Head of caudate nucleus (tissue), 42 donors: Measurements from ENCODE around the gene DACT3.

ENCODE experiments used
- DNase-seq, 42 donors: peaks; one replicate each; pipeline versions ENCODE4 v3.0.0 to v3.0.0-alpha.2; 2020 to 2021; ENCODE audit warnings: mixed read lengths in 7 of 42
- intact Hi-C: fragments of 100-400 bp; cut with DNase I; formaldehyde crosslinking; loops from one replicate; pipeline ENCODE4 v1.15.0; 2022

Gene DACT3, protein sequence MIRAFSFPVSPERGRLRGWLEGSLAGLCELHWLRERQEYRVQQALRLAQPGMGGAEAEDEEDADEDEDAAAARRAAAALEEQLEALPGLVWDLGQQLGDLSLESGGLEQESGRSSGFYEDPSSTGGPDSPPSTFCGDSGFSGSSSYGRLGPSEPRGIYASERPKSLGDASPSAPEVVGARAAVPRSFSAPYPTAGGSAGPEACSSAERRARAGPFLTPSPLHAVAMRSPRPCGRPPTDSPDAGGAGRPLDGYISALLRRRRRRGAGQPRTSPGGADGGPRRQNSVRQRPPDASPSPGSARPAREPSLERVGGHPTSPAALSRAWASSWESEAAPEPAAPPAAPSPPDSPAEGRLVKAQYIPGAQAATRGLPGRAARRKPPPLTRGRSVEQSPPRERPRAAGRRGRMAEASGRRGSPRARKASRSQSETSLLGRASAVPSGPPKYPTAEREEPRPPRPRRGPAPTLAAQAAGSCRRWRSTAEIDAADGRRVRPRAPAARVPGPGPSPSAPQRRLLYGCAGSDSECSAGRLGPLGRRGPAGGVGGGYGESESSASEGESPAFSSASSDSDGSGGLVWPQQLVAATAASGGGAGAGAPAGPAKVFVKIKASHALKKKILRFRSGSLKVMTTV

DNA sequence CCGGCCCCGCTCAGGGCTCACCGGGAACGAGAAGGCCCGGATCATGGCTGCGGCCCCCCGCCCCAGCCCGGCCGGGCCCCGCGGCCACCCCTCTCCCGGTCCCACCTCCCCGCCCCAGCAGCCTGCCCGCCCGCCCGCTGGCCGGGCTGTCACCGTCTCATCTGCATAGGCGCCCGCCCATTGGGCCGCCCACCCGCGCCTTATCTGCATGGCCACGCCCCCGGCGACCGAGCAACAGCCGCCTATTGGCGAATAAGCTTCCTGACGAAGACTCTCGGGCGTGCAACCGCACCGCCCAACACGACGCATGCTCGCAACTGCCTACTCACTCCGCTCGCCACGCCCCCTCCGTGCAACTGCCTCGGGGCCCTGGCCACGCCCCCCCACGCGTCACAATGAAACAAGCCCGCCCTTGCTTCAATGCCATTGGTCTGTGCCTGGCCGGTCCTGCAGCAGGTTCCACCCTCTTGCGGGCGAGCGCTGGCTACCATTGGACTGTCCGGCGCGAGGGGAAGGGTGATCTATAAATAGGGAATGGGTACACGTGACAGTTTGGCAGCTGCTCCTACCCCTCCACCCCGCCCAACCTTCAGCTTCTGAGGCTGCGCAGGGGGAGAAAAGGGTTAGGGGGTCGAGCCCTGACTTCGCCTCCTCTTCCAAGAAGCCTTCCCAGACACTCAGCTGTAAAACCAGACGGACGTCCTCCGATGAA lies at the start of gene DACT3:
Gene DACT3 (minus strand): TSS at position 163 of the 712 bp plus-strand sequence. CDS start 118 bp downstream, at position 45.
- peak; percentile 100 for DNase-seq
- intact Hi-C loops = loop anchor here (5.0 to 10.0 kb wide), 2 partner anchors 59 to 136 kb away; partner anchors contain the start of gene CALM3

- DNase-seq = no peak
- intact Hi-C loops = no loop called here
Measured at GRCh38 chr19:46710687-46711086, 49.7 kb upstream of the DACT3 start.

- intact Hi-C loops = loop anchor here (5.0 kb wide), 1 partner anchor 37 kb away; no protein-coding TSS in a partner anchor
- DNase-seq = peak in 38 of 42 donors; percentile 46 to 89 (median 72)
Measured at GRCh38 chr19:46704379-46705076, 43.5 kb upstream of the DACT3 start.

- DNase-seq = peak in 40 of 42 donors; percentile 19 to 87 (median 60)
- intact Hi-C loops = loop anchor here (5.0 kb wide), 1 partner anchor 33 kb away; no protein-coding TSS in a partner anchor
Measured at GRCh38 chr19:46700704-46701103, 39.7 kb upstream of the DACT3 start.

DNA sequence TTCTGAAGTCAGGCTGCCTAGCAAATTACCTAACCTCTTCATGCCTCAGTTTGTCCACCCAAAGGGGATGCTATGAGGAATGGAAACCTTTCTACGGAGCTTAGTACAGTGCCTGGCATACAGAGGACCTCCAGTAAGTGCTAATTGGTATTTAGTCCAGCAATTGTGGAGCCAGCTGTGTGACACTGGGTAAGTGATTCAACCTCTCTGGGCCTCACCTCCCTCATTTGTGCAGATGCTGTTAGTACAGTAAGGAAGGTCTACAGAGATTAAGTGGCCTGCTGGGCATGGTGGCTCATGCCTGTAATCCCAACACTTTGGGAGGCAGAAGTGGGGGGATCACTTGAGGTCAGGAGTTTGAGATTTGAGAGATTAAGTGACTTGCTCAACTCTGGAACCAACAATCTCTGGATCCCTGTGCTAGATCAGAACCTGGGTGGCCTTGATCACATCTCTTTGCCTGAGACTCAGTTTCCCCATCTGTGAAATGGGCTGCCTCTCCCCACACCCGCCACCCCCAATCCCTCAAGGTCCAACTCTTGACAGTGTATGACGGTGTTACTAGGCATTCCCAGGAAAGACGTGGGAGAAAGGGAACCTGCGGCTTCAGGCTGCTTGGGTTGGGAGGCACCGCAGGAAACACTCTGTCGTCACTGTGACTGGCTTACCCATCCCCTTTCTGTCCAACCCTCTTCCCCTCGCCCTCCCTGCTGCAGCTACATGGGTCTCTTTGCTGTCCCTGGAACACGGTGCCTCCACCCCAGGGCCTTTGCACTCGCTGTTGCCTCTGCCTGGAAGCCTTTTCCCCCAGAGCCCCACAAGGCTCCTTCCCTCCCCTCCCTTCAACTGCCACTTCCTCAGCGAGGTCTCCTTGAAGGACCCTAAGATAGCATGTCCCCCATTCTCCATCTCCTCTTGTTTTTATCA lies 37.7 kb upstream of the DACT3 start:
- no peak for DNase-seq
- intact Hi-C loops = no loop called here

DNA sequence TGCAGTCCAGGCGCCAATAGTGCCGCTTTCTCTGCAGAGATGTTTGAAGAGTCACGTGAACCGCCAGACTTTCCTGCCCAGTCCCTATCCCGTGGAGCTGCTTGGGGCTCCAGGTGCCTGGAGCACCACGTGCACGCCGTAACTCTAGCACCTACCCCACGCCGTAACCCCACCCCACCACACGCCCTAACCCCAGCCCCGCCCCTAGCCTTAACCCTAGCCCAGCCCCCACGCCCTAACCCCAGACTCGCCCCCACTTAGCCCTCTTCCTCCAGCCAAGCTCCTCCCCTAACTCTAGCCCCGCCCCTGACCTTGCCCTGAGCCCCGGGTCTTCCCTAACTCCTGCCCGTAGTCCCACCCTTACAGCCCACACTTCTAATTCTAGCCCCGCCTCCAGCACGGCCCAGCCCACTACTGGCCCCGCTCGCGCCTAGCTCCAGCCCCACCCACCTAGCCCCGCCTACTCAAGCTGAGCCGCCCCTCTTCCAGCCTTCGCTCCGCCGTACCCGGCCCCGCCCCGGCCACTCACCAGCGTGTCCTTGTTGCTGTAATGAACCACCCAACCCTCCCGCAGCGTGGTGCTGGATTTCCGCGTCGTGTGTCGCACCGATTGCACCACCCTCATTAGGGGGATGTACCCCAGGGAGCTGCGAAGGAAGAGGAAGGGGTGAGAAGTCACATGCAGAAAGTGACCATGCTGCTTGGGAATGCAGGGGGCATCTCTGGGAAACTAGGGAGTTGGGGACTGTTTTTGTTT lies 36.4 kb upstream of the DACT3 start:
- intact Hi-C loops = no loop called here
- DNase-seq = peak in 40 of 42 donors; percentile 24 to 80 (median 60)

DNA sequence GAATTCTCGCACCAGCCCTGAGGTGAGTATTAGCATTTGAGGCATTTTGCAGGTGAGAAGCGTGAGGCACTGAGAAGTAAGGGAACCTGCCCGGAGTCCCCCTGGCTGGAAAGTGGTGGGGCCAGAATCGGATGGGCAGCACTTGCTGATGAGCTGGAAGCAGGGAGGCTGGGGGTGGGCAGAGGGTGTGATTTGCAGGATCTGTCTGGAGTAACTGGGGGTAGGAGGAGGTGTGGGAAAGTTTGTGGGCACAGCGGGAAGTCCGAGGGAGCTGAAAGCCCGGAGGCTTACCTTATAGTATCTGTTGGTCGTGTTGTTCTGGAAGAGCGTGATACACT lies 35.9 kb upstream of the DACT3 start:
- DNase-seq = no peak
- intact Hi-C loops = no loop called here

DNA sequence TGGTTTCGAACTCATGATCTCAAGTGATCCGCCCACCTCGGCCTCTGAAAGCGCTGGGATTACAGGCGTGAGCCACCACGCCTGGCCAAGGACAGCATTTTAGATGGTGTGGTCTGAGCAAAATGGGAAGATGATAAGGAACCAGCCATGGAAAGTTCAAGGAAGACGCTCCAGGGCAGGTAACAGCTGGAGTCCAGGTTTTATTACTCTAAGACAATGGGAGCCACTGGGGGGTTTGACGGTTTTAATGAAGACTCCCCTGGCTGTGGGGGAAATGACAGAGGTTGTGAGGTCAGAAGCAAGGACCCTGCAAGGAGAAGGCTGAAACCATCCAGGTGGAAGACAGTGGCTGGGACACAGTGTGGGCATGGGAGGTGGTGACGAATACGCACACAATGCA lies 35.1 kb upstream of the DACT3 start:
- intact Hi-C loops = no loop called here
- no peak for DNase-seq

GRCh38 chr19:46693760-46694159 lies 32.8 kb upstream of the DACT3 start:
- no peak for DNase-seq
- intact Hi-C loops = no loop called here

- intact Hi-C loops = no loop called here
- no peak for DNase-seq
Measured at GRCh38 chr19:46692918-46693722, 32.1 kb upstream of the DACT3 start.

GRCh38 chr19:46691948-46692347 lies 31.0 kb upstream of the DACT3 start:
- intact Hi-C loops = no loop called here
- DNase-seq = no peak

GRCh38 chr19:46691104-46691503 lies 30.1 kb upstream of the DACT3 start:
- DNase-seq = no peak
- intact Hi-C loops = no loop called here

GRCh38 chr19:46689358-46689757 lies 28.4 kb upstream of the DACT3 start:
- intact Hi-C loops = no loop called here
- DNase-seq = no peak

DNA sequence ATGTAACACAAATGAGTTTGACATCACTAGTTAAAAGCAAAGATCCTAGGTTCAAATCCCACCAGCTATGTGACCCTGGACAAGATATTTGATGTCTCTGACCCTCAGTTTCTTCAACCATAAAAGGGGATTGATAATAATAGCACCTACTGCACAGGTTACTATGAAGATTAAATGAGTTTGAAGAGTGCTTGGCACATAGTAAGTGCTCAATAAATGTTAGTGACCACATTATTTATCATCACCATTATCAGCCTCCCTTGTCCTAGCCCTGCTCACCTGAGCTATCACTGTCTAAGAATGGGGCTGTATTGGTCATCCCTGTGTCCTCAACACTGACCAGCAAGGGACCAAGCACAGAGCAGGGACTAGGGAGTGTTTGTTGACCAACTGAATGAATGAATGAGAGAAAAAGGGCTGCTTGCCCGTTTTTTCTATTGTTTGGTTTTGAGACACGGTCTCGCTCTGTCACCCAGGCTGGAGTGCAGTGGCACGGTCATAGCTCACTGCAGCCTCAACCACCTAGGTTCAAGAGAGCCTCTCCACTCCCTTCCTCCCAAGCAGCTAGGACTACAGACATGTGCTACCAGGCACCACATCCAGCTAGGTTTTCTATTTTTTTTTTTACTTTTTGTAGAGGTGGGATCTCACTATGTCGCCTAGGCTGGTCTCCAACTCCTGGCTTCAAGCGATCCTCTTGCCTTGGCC lies 26.6 kb upstream of the DACT3 start:
- no peak for DNase-seq
- intact Hi-C loops = no loop called here

- no peak for DNase-seq
- intact Hi-C loops = no loop called here
Measured at GRCh38 chr19:46685189-46685588, 24.2 kb upstream of the DACT3 start.

- intact Hi-C loops = no loop called here
- DNase-seq = no peak
Measured at GRCh38 chr19:46678110-46678732, 17.2 kb upstream of the DACT3 start.
